GM18511 (cell line): Measurements from ENCODE around the gene KSR2.
A peak's percentile ranks its signal among the peaks of the same experiment; 100 is the strongest.

ENCODE experiments used
- ATAC-seq: cut with Tn5 transposase; IDR thresholded peaks from one replicate; pipeline ENCODE4 v1.9.1; 2021; ENCODE audit warnings: mild to moderate bottlenecking, moderate library complexity; ENCODE audit not compliant: unreplicated experiment

Gene KSR2

GRCh38 chr12:117968151-117968789, 520 bp downstream of the KSR2 start:
- ATAC-seq = no peak

- ATAC-seq = no peak
These were observed 1.3 kb downstream of the KSR2 start for GRCh38 chr12:117967512-117967911.

- no peak for ATAC-seq
These were observed 1.7 kb downstream of the KSR2 start for GRCh38 chr12:117967043-117967442.

GRCh38 chr12:117966511-117966910, 2.3 kb downstream of the KSR2 start:
- ATAC-seq = no peak

GRCh38 chr12:117963836-117964235, 5.0 kb downstream of the KSR2 start:
- ATAC-seq = no peak

- no peak for ATAC-seq
These were observed 31.9 kb downstream of the KSR2 start for GRCh38 chr12:117936722-117937484.

GRCh38 chr12:117933545-117933944, 35.2 kb downstream of the KSR2 start:
- ATAC-seq = no peak

GRCh38 chr12:117926391-117926899, 42.3 kb downstream of the KSR2 start:
- ATAC-seq = no peak

- ATAC-seq = no peak
These were observed 46.6 kb downstream of the KSR2 start for GRCh38 chr12:117921929-117922777.

- ATAC-seq = no peak
These were observed 49.3 kb downstream of the KSR2 start for GRCh38 chr12:117919479-117919878.

GRCh38 chr12:117914686-117915085, 54.1 kb downstream of the KSR2 start:
- ATAC-seq = no peak

- no peak for ATAC-seq
These were observed 56.0 kb downstream of the KSR2 start for GRCh38 chr12:117912756-117913155.

- ATAC-seq = no peak
These were observed 60.4 kb downstream of the KSR2 start for GRCh38 chr12:117908411-117908810.

- no peak for ATAC-seq
These were observed 61.6 kb downstream of the KSR2 start for GRCh38 chr12:117907108-117907689.

- ATAC-seq = no peak
These were observed 64.7 kb downstream of the KSR2 start for GRCh38 chr12:117904051-117904450.

- ATAC-seq = no peak
These were observed 65.5 kb downstream of the KSR2 start for GRCh38 chr12:117903110-117903840.

- no peak for ATAC-seq
These were observed 67.2 kb downstream of the KSR2 start for GRCh38 chr12:117901631-117902030.

- no peak for ATAC-seq
These were observed 68.2 kb downstream of the KSR2 start for GRCh38 chr12:117900561-117900960.

GRCh38 chr12:117897372-117898161, 71.2 kb downstream of the KSR2 start:
- peak; percentile 59 for ATAC-seq

- no peak for ATAC-seq
These were observed 72.8 kb downstream of the KSR2 start for GRCh38 chr12:117896009-117896408.
